Retinal pigment epithelial cell (primary cell): ENCODE results near the gene MAT1A.
"Not testable (repeated sequence)": the region's sequence is repeated elsewhere in the genome, so short reads cannot be mapped to it uniquely, and the experiment has no call there.

ENCODE experiments used
- DNase-seq: peaks from one replicate; pipeline ENCODE4 v3.0.0-alpha.2; 2010; ENCODE audit warnings: low read depth
- H3K4me3 ChIP-seq: 2 replicates; pipeline ENCODE4 v1.5.1; 2011; ENCODE audit warnings: mild to moderate bottlenecking, low read length, control low read depth, moderate library complexity
- TF ChIP-seq, protein P1 (sequence below): conservative IDR thresholded peaks from 2 replicates; pipeline ENCODE4 v1.5.1; 2011; ENCODE audit warnings: low read depth, low read length, control low read depth, inconsistent platforms

MAT1A gene

DNA sequence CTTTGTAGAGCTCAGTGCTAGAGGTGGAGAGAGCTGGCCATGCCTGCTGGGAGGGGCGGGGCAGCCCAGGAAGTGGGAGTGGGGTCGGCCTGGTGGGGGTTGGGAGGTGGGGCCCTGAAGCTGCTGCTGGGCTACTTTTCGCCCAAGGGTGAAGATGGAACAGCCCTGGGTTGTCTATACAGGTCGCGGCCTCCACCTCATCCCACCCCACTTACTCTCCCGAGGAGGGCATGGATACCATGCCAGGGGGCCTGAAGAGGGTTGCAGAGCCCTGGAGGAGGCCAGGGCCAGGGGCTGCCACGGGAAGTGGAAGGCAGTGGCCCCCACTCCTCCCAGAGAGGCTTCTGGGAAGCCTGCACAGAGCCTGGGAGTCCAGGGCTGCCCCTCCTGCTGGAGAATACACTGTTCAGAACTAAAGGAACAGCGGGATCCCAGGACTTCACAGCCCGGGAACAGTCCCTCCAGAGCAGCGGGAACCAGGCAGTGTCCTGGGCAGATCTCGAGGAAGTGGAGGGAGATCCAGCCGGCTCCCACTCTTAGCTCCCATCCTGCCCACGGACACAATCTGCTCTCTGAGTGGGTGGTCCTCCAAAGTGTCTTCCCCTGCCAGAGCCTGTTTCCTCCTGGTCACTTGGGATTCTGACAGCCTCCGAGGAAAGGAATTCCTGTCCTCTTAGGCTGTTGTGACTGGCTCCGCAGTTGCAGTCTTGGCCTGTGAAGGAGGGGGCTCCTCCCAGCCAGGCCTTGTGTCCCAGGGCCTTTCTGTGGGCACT lies 23.5 kb downstream of the MAT1A start:
- TF ChIP-seq, protein P1, sequence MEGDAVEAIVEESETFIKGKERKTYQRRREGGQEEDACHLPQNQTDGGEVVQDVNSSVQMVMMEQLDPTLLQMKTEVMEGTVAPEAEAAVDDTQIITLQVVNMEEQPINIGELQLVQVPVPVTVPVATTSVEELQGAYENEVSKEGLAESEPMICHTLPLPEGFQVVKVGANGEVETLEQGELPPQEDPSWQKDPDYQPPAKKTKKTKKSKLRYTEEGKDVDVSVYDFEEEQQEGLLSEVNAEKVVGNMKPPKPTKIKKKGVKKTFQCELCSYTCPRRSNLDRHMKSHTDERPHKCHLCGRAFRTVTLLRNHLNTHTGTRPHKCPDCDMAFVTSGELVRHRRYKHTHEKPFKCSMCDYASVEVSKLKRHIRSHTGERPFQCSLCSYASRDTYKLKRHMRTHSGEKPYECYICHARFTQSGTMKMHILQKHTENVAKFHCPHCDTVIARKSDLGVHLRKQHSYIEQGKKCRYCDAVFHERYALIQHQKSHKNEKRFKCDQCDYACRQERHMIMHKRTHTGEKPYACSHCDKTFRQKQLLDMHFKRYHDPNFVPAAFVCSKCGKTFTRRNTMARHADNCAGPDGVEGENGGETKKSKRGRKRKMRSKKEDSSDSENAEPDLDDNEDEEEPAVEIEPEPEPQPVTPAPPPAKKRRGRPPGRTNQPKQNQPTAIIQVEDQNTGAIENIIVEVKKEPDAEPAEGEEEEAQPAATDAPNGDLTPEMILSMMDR, result no peak
- no peak for DNase-seq

DNA sequence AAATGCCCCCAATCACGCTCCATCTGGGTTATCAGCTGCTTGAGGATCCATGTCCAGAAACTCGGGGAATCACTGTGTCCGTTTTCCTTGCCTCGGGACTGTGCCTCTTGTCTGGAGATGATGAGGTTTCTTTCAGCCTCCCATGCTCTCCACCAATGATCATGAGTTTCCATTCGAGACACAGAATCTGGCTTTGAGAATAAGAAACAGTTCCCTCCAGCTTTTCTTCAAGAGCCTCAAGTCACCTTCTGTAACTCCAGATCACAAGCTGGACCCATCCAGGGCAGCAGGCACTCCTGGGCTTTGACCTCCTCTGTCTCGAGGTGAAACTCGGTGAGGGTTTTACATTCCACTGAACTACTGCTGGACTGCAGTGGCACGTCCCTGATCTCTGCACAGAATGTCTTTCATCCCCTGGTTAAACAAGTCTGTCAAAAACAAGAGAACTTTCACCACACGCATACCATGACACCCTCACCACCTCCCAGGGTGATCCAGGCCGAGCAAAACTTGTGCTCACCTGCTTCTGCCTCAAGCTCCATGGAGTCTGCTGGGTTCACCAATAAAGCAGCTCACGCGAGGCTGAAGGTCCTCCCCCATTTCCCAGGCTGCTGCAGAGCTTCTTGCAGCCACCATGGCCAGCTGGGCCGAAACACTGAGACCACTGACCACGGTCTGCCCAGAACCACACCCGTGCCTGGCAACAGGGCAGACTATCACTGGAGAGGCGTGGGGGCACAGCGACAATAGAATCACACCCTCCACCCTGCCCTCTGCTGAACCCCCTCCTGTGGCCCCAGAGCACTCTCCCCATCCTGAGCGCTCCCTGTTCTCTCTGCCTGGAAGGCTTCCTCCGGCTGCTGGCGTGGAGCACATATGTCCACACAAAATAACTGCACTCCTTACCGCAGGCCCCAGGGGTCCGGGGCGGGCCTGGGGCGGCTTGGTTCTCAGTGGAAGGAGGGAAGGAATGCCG lies 25.1 kb downstream of the MAT1A start:
- TF ChIP-seq, protein P1, result no peak
- DNase-seq, result no peak
- no peak overlapping the region for H3K4me3 ChIP-seq

More for the DNA sequence above, 23.5 kb downstream of the MAT1A start:
- no peak overlapping the region for H3K4me3 ChIP-seq

DNA sequence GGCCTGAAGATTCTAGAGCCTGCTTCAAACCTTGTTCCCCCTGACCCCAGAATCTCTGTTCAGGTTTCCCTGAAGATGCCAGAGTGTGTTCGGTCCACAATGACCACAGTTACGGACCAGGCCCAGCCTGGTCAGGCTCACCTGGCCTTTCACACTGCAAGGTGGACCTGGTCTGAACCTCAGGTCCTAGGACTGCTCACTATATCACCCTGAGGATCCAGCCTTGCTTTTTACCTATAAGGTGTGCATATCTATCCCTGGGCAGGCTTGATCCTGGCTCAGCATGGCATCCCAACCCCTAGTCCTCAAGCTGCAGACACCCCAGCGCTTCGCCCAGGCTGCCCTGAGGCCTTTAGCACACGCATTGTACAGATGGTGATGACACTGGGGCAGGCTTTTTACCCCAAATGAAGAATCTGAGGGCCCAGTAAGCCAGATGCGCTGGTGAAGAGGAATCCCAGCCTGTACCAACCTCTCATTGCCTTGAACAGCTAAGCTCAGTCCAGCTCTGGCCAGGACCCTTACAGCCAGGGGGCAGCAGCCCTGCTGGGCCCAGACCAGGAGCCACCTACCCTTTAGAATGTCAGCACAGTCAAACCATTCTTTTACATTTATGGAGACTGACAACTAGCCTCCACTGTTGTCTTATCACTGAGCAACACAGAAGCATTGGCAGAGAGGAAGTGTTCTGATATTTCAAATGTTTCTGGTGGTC lies 28.0 kb downstream of the MAT1A start:
- no peak for DNase-seq
- TF ChIP-seq, protein P1, result peak; percentile 2
- no peak overlapping the region for H3K4me3 ChIP-seq

DNA sequence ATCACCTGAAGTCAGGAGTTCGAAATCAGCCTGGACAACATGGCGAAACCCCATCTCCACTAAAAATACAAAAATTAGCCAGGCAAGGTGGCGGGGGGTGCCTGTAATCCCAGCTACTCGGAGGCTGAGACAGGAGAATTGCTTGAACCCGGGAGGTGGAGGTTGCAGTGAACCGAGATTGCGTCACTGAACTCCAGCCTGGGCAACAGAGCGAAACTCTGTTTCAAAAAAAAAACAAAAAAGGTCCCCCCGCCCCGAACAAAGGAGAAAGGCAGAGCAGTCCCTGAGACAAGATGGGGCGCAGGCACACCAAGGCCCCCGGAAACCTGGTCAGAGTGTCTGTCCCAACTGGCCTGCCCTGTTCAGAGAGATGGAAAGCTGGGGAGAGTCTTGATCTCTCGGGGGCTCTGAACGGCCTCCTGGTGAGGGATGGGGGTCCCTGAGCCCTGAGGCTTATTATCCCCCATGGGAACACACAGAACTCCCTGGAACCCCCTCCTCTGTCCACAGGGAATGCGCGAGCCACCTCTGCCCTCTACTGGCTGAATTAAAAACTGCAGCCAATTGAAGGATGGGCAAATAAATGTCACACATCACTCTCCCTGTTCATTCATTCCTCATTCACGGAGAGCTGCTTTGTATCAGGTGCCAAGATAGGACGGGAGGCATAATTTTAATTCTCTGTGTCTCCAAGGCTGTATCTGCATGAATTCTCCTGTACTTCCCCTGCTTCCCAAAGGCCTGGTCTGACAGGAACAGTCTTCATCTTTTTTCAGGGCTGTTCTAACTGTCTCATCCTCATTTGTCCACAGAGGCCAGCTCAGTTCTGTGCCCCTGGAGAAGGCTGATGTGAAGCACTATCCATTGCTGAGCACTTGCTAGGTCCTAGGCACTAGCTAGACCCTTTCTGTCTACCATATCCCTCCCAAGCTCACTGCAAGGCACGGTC lies 28.9 kb downstream of the MAT1A start:
- TF ChIP-seq, protein P1, result peak; percentile 90
- no peak for DNase-seq
- H3K4me3 ChIP-seq, result no peak overlapping the region

DNA sequence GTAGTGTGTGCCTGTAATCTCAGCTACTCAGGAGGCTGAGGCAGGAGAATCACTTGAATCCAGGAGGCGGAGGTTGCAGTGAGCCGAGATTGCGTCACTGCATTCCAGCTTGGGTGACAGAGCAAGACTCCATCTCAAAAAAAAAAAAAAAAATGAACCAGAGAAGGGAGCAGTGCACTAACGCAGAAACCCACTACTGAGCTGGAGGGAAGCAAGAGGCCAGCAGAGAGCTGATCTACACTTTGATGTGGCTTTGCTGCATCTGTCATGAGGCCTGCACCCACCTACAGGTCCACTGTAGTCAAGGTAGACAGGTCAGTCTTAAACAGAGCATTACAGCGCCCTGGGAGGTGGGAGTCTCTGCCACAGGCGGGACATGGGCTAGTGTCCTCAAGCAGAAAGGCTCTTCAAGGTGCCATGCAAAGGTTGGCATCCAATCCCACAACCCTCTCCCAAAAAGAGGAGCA lies 30.0 kb downstream of the MAT1A start:
- H3K4me3 ChIP-seq, result no peak overlapping the region
- DNase-seq, result no peak
- TF ChIP-seq, protein P1, result no peak

DNA sequence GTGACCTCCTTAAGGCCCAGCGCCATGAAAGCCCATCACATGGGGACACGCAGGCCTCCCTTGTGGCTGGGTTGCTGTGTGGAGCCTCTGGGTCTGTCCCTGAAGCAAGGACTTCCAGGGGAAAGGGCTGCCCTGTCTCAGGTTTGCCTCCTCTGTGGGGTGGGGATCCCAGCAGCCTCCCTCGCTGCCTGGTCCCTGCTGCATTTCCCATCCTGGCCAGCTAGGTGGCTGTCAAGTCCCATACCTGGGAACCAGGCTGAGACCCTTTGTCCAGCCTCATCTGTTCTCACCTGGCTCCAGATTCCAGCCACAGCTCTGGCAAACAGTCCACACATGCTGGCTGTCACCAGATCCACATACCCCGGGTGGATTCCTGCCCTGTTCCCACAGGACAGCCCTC lies 32.7 kb downstream of the MAT1A start:
- TF ChIP-seq, protein P1, result peak; percentile 43
- DNase-seq, result not testable (repeated sequence)

DNA sequence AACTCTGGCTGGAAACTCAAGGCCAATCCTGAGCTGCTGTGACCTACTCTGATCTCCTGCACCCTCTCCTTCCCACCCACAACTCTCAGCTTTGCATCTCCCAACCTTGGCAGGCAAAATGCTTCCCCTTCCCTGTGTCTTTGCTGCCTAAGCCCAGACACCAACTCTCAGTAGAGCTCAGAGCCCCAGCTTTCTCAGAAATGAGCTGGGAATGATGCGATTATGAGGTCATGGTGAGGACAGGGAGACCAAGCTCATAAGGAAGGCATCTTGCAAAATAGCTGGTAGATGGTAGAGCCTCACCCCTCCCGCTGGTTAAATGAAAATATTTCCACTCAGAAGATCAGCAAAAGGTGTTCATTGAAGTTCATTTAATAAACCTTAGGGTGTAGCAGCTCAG lies 34.7 kb downstream of the MAT1A start:
- DNase-seq, H3K4me3 ChIP-seq: not testable (repeated sequence)

More for the DNA sequence above, 32.7 kb downstream of the MAT1A start:
- not testable (repeated sequence) for H3K4me3 ChIP-seq

DNA sequence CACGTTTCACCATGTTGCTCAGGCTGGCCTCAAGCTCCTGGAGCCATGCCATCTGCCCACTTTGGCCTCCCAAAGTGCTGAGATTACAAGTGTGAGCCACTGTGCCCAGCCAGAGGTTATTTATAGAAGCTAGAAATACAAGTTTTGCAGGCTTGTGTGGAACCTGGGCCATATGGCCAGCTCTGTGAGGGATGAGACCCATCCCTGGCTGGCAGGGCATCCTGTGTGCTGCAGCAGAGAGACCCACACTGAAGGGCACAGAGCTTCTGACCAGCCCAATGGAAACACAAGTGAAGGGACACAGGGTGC lies 35.5 kb downstream of the MAT1A start:
- not testable (repeated sequence) for DNase-seq

More for the DNA sequence above, 35.5 kb downstream of the MAT1A start:
- not testable (repeated sequence) for H3K4me3 ChIP-seq
